Measurements from ENCODE around the gene KEAP1. TPM values are rescaled to one million over a fixed set of nuclear protein-coding genes. Genes with fewer than 3 reads are reported as not detected.

KEAP1 gene
- total RNA-seq, 1 donor from 2014 or later = 53.5 TPM

- peaks cover 0 to 18% of the 10 kb centered on the region in 2 donors for H3K36me3 ChIP-seq
- no peak for DNase-seq (ENCODE audit: extremely low spot score in 2 of 2)
- intact Hi-C loops (cut with DNase I) = no loop called here
These were observed 52.8 kb downstream of the KEAP1 start for GRCh38 chr19:10450191-10450852.

GRCh38 chr19:10449037-10449436 lies 54.1 kb downstream of the KEAP1 start:
- H3K27me3 ChIP-seq = no peaks in the 10 kb centered on the region
- no peaks in the 10 kb centered on the region for H3K4me1 ChIP-seq
- H3K36me3 ChIP-seq = peaks cover 0 to 18% of the 10 kb centered on the region in 2 donors
- H3K4me3 ChIP-seq = no peak overlapping the region
- no peak overlapping the region for H3K27ac ChIP-seq
- intact Hi-C loops (cut with DNase I) = no loop called here
- H3K9me3 ChIP-seq = no peaks in the 10 kb centered on the region
- no peak for DNase-seq (ENCODE audit: extremely low spot score in 2 of 2)
- TF ChIP-seq CTCF (IDR thresholded peaks at IDR 0.05) = no peak
- TF ChIP-seq POLR2AphosphoS5 (IDR thresholded peaks at IDR 0.05; ENCODE audit: insufficient read depth in 1 of 2, low read depth in 1 of 2) = no peak
- TF ChIP-seq POLR2A (IDR thresholded peaks at IDR 0.05) = no peak

More at GRCh38 chr19:10450191-10450852, 52.8 kb downstream of the KEAP1 start:
- Histone ChIP-seq H3K4me1 (no peaks in the 10 kb centered on the region), H3K27me3 (no peaks in the 10 kb centered on the region), H3K27ac (no peak overlapping the region), H3K9me3 (no peaks in the 10 kb centered on the region), H3K4me3 (no peak overlapping the region)
- no peak for TF ChIP-seq POLR2AphosphoS5 (IDR thresholded peaks at IDR 0.05; ENCODE audit: insufficient read depth in 1 of 2, low read depth in 1 of 2)
- no peak for TF ChIP-seq CTCF (IDR thresholded peaks at IDR 0.05)
- no peak for TF ChIP-seq POLR2A (IDR thresholded peaks at IDR 0.05)

GRCh38 chr19:10442698-10443097 lies 60.5 kb downstream of the KEAP1 start:
- intact Hi-C loops (cut with DNase I) = no loop called here
- DNase-seq (ENCODE audit: extremely low spot score in 2 of 2) = no peak
- TF ChIP-seq POLR2AphosphoS5 (IDR thresholded peaks at IDR 0.05; ENCODE audit: insufficient read depth in 1 of 2, low read depth in 1 of 2) (no peak), CTCF (IDR thresholded peaks at IDR 0.05) (no peak), POLR2A (IDR thresholded peaks at IDR 0.05) (no peak)

GRCh38 chr19:10439588-10439987 lies 63.6 kb downstream of the KEAP1 start:
- intact Hi-C loops (cut with DNase I) = no loop called here
- TF ChIP-seq POLR2AphosphoS5 (IDR thresholded peaks at IDR 0.05; ENCODE audit: insufficient read depth in 1 of 2, low read depth in 1 of 2) = no peak
- TF ChIP-seq CTCF (IDR thresholded peaks at IDR 0.05) = no peak
- TF ChIP-seq POLR2A (IDR thresholded peaks at IDR 0.05) = no peak
- Histone ChIP-seq H3K4me3 (no peak overlapping the region), H3K36me3 (no peaks in the 10 kb centered on the region), H3K27me3 (no peaks in the 10 kb centered on the region), H3K9me3 (no peaks in the 10 kb centered on the region), H3K27ac (no peak overlapping the region), H3K4me1 (no peaks in the 10 kb centered on the region)
- DNase-seq (ENCODE audit: extremely low spot score in 2 of 2) = no peak

More at GRCh38 chr19:10442698-10443097, 60.5 kb downstream of the KEAP1 start:
- H3K36me3 ChIP-seq = peaks cover 0 to 4% of the 10 kb centered on the region in 2 donors
- no peaks in the 10 kb centered on the region for H3K4me1 ChIP-seq
- no peaks in the 10 kb centered on the region for H3K27me3 ChIP-seq
- H3K27ac ChIP-seq = no peak overlapping the region
- H3K9me3 ChIP-seq = no peaks in the 10 kb centered on the region
- no peak overlapping the region for H3K4me3 ChIP-seq

MicroRNA genes within 50 kb of the gene (microRNA counts, 767-probe panel; counts per million panel counts)
- 238 to 261 counts per million in 2 donors for microRNA hsa-miR-1238

Small RNA genes within 50 kb of the gene (microRNA-seq; reads per million reads assigned to microRNA genes)
- not detected for gene MIR1238 (ENCODE audit: borderline number of aligned reads, borderline replicate concordance)

Small RNA genes within 50 kb of the gene (small RNA-seq; reads per million reads assigned to genes)
- gene MIR1238 = not detected
- gene RNU7-140P = not detected

Other genes with a start within 250 kb of the KEAP1 start
- 22.3 TPM for gene ICAM1, start 232.2 kb downstream of the KEAP1 start, total RNA-seq
- not detected for gene ICAM4, start 216.4 kb downstream of the KEAP1 start, total RNA-seq
- gene ICAM5, start 213.4 kb downstream of the KEAP1 start, total RNA-seq = 2.0 TPM
- 5.2 TPM for gene ZGLP1, start 193.5 kb downstream of the KEAP1 start, total RNA-seq
- 25.0 TPM for gene FDX2, start 187.3 kb downstream of the KEAP1 start, total RNA-seq
- gene RAVER1, start 169.8 kb downstream of the KEAP1 start, total RNA-seq = 25.5 TPM
- 7.9 TPM for gene ICAM3, start 163.7 kb downstream of the KEAP1 start, total RNA-seq
- gene TYK2, start 122.8 kb downstream of the KEAP1 start, total RNA-seq = 115 TPM
- 112 TPM for gene CDC37, start 99.8 kb downstream of the KEAP1 start, total RNA-seq
- 16.7 TPM for gene PDE4A, start 82.8 kb downstream of the KEAP1 start, total RNA-seq
- 36.6 TPM for gene S1PR5, start 14.1 kb upstream of the KEAP1 start, total RNA-seq
- 18.2 TPM for gene ATG4D, start 40.5 kb upstream of the KEAP1 start, total RNA-seq
- 21.6 TPM for gene KRI1, start 62.7 kb upstream of the KEAP1 start, total RNA-seq
- 22.8 TPM for gene CDKN2D, start 65.6 kb upstream of the KEAP1 start, total RNA-seq
- gene AP1M2, start 84.0 kb upstream of the KEAP1 start, total RNA-seq = 29.0 TPM
- 89.4 TPM for gene SLC44A2, start 122.2 kb upstream of the KEAP1 start, total RNA-seq
- gene ILF3, start 151.0 kb upstream of the KEAP1 start, total RNA-seq = 125 TPM
- gene QTRT1, start 198.1 kb upstream of the KEAP1 start, total RNA-seq = 36.3 TPM
- gene DNM2, start 214.7 kb upstream of the KEAP1 start, total RNA-seq = 128 TPM

Measured in vagina (tissue), 2 donors.